Right lobe of liver (tissue), 4 donors: Measurements from ENCODE around the gene TMPRSS11F.

Experiments used
- CTCF ChIP-seq, 4 donors: fragments of 200-600 bp in 3 of 4; fragments of 450-650 bp in 1 of 4; IDR thresholded peaks; one replicate each; pipeline versions ENCODE4 v1.5.1 to v1.8.0; 2016 to 2022; ENCODE audit warnings: antibody characterized with exemption in 4 of 4, mild to moderate bottlenecking in 2 of 4
- POLR2A ChIP-seq: fragments of 450-650 bp; IDR thresholded peaks from one replicate; pipeline ENCODE4 v1.6.1; 2017; ENCODE audit warnings: antibody characterized with exemption, mild to moderate bottlenecking
- donor health status: DM: no; HTN: no; CAD: no.
- donor health status: DM: no; HTN: no; CAD: no.
- donor health status: DM: no; HTN: yes; CAD: no.

DNA sequence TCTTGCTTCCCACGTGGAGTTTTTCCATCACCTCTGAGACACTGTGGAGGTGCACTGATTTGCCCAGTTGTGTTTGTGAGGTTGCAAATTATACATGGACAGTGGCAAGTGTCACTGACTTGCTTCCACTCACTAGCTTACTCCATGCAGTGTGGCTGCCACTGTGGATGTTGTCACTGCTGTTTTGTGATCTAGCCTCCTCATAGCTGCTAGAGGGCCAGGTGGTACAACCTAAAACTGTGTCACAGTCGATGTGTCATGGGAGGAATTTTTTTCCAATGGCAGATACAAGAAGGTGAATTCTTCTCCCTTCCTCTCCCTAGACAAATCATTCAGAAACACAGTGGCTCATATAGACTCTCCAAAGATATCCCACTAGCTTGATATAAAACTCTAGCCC, 37.5 kb upstream of the TMPRSS11F start:
- TF ChIP-seq CTCF (IDR thresholded peaks at IDR 0.05): no peak
- TF ChIP-seq POLR2A: no peak
